HG03342 (cell line): ENCODE measurements around the gene CCDC117.

Experiments used
- ATAC-seq: cut with Tn5 transposase; IDR thresholded peaks from one replicate; pipeline ENCODE4 v1.9.1; 2021; ENCODE audit warnings: mild to moderate bottlenecking, moderate library complexity; ENCODE audit not compliant: unreplicated experiment

The CCDC117 gene

DNA sequence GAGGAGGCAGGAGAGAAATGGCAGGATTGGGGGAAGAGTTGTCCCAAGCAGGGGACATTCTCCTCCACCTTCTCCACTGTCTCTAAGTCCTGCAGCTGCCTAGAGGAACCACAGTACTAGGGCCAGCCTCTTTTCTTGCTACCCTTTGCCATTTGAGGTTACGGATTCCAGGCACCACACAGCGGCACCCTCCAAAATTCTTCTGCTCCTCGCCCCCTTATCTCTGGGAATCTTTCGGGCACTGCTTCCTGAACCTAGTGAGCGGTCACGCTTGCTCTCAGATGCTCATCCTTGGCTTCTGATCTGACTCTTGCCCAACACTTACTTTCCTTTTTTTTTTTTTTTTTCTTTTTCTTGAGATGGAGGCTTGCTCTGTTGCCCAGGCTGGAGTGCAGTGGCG is 54.4 kb downstream of the CCDC117 start:
- no peak for ATAC-seq

DNA sequence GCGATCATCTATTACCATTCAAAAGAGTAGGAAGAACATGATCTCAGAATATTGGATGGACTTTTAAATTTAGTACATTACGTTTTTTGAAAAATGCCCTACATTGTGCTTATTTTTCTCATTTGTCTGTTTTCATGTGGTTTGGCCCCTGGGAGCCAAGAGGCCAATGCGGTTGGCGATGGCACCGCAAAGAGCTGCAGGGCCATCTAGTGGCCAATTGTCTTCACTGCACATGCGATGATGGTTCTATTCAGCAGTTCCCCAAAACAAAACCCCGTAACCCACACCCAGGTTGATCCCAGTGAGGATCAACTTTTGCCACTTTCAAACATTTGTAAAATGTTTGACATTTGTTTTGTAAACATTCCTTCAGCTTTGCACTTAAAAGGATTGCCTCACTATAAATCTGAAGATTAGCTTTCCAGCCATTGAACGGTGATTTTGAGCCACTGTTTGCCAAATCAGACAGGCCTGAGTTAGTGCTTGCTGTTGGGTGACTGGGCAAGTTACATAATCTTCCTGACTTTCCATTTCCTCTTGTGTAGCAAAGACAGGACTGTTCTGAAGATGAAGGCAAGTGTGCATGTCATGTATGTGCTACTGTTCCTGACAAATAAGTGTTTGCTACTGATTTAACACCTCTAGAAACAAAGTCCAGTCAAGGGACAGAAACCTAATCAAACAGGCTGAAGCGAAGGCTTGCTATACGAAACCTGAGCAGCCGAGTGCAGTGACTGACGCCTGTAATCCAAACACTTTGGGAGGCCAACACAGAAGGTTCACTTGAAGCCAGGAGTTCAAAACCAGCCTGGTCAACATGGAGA is 57.1 kb downstream of the CCDC117 start:
- no peak for ATAC-seq

DNA sequence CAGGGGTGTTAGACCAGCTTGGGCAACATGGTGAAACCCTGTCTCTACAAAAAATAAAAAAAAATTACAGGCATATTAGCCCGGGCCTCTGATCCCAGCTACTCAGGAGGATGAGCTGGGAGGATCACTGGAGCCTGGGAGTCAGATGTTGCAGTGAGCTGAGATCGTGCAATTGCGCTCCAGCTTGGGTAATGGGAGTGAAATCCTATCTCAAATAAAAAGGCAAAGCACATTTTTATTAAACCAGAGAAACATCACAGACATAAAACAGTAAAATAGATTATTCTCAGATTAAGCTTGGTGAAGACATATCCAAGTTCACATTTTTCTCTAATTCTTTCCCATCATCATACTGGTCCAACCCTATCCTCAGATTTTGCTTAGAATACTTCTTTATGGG is 57.9 kb downstream of the CCDC117 start:
- no peak for ATAC-seq

DNA sequence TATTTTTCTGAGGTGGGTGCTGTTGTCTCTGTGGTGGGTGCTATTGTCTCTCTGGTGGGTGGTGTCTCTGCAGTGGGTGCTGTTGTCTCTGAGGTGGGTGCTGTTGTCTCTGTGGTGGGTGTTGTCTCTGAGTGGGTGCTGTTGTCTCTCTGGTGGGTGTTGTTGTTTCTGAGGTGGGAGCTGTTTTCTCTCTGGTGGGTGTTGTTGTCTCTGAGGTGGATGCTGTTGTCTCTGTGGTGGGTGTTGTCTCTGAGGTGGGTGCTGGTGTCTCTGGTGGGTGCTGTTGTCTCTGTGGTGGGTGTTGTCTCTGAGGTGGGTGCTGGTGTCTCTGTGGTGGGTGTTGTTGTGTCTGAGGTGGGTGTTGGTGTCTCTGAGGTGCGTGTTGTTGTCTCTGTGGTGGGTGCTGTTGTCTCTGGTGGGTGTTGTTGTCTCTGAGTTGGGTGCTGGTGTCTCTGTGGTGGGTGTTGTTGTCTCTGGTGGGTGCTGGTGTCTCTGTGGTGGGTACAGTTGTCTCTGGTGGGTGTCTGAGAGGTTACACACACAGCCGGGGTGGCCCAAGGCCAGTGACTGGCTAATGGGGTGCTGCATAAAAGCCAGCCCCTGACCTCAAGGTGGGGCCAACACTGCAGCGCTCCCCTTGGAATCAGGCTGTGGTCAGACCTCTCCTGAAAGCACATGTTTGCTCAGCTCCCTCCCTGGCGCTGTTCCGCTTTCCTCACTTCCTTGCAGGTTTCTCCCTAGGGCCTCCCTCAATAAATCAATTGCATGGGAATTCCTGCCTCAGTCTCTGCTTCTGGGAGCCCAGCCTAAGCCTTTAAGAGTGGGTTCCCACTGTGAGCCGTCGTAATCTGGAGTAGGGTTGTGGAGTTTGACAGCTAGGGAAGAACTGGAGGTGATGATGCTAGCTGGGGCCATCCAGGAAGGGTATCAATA is 58.9 kb downstream of the CCDC117 start:
- no peak for ATAC-seq

DNA sequence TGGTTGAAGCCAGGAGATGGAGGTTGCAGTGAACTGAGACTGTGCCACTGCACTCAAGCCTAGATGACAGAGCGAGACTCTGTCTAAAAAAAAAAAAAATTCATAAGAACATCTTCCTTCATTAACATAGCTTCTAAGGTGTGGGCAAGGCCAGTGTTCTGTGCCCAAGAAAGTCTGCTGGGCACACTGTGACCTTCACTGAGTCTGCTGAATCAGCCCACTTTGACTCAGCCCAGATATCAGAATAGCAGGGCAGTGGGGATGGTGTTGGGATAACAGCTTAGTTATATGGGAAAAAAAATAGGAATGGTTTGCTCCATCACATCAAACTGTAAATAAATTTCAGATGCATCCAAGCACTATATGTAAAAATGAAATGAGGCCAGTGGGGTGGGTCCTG is 60.2 kb downstream of the CCDC117 start:
- ATAC-seq: no peak

DNA sequence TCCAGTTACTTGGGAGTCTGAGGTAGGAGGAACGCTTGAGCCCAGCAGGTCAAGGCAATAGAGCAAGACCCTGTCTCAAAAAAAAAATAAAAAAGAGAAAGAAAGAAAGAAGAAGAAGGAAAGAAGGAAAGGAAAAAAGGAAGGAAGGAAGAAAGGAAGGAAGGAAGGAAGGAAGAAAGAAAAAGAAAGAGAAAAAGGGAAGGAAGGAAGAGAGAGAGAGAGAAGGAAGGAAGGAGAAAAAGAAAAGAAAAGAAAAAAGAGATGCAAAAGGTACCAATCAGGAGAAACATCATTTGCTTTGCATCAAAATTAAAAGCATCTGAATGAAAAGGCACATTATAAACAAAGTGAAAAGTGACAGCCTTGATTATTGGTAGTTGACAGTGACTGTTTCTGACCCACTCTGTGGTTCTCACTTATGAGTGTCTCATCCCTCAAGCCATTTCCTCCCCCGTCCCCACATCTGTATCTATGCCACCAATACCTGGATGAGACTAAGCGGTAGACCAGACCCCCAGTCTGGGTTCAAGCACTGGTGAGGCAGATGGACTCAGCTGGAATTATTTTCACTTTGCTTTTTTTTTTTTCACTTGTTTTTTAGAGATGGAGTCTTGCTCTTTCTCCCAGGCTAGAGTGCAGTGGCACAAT is 60.9 kb downstream of the CCDC117 start:
- no peak for ATAC-seq

DNA sequence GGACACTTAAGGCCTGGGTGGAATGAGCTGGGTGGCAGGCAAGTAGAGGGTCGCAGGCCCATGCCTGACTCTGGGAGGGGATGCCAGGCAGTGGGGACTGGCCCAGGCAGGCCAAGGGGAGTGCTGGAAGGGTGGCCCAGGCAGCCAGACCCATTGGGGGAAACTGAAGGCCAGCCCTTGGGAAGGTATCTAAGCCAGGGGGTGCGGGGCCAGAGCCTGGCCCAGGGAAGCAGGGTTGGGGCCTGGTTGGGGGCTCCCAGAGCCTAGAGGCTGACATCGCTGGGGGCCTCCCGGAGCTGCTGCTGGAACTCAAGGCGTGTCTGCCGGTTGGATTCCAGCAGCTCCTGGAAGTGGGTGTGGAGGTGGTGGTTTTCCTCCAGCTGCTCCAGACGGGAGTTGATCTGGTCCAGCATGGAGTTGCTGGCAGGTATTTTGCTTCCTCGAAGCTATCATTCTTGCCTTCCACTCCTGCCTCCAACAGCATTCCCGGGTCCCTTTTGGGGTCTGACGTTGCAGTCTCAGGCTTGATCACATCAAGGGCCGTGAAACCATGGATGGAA is 63.2 kb downstream of the CCDC117 start:
- ATAC-seq: no peak

DNA sequence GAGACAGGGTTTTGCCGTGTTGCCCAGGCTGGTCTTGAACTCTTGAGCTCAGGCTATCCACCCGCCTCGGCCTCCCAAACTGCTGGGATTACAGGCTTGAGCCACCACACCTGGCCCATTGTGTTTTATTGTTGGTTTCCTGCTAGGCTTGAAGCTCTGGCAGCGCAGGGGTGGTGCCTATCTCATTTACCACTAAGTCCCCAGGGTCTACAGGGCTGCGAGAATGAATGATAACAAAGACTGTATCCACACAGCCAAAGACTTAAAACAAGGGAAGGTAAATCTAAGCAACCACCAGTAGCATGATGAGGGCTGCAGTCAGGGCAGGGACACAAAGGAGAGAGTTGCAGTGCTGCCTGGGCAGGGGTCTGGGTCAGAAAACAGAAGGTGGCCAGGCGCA is 65.1 kb downstream of the CCDC117 start:
- no peak for ATAC-seq
